Measurements from ENCODE around the gene MAGI1. TPM values are rescaled to one million over a fixed set of nuclear protein-coding genes. Genes with fewer than 3 reads are reported as not detected.

Gene MAGI1
- total and polyA plus RNA-seq, 4 donors: 9.9 to 88.1 (median 24.6) TPM

DNA sequence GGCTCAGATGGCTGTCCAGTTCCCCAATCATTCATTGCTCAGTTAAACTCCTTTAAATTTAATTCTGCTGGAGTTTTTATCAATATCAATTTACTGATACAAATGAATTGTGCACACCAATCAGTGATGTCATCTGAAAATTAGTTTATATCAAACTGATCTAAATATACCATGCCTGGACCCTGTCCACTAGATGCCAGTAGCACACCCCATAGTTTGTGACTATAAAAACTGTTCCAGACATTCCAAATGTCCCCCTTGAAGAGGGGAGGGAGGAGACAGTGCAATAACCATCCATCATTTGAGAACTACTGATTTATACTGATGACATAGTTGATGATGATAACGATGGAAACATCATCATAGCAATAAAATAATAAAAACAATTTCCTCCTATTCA lies 232.1 kb downstream of the MAGI1 start:
- DNase-seq (no peak), ATAC-seq (ENCODE audit: insufficient read depth, low FRiP score) (no peak)
- TF ChIP-seq, protein P1, sequence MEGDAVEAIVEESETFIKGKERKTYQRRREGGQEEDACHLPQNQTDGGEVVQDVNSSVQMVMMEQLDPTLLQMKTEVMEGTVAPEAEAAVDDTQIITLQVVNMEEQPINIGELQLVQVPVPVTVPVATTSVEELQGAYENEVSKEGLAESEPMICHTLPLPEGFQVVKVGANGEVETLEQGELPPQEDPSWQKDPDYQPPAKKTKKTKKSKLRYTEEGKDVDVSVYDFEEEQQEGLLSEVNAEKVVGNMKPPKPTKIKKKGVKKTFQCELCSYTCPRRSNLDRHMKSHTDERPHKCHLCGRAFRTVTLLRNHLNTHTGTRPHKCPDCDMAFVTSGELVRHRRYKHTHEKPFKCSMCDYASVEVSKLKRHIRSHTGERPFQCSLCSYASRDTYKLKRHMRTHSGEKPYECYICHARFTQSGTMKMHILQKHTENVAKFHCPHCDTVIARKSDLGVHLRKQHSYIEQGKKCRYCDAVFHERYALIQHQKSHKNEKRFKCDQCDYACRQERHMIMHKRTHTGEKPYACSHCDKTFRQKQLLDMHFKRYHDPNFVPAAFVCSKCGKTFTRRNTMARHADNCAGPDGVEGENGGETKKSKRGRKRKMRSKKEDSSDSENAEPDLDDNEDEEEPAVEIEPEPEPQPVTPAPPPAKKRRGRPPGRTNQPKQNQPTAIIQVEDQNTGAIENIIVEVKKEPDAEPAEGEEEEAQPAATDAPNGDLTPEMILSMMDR (IDR thresholded peaks at IDR 0.05; ENCODE audit: control extremely low read depth, extremely low read depth): no peak

DNA sequence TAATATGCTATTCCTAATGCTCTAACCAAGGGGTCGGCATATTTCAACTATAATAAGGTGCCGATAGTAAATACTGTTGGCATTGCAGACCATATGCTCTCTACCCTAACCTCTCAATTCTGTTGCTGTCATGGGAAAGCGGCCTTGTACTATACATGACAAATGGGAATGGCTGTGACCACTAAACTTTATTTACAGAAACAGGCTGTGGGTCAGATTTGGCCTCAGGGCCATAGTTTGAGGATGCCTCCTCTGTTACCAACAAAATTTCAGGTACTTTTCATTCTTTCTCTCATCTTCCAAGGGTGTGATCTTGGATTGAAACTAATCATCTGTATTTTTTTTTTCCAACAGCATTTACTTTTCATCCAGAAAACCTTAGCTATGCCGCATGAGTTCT lies 242.0 kb downstream of the MAGI1 start:
- Histone ChIP-seq H3K9ac (ENCODE audit: insufficient read depth in 1 of 2, low read length in 2 of 2) (no peak overlapping the region), H3K9me3 (ENCODE audit: control insufficient read depth in 4 of 4, insufficient read depth in 3 of 4, low read length in 3 of 4) (no peaks in the 10 kb centered on the region), H3K27ac (ENCODE audit: low read depth in 1 of 2, low read length in 1 of 2) (no peak overlapping the region), H3K4me3 (no peak overlapping the region), H3K27me3 (ENCODE audit: control insufficient read depth in 3 of 3, insufficient read depth in 3 of 3, low read length in 2 of 3) (no peaks in the 10 kb centered on the region), H3K36me3 (ENCODE audit: control insufficient read depth in 4 of 4, insufficient read depth in 4 of 4, low read length in 4 of 4) (no peaks in the 10 kb centered on the region), H3K4me1 (ENCODE audit: control insufficient read depth in 5 of 5, insufficient read depth in 5 of 5, low read length in 5 of 5) (peaks cover 0 to 10% (median 0%) of the 10 kb centered on the region in 5 donors)
- DNase-seq: no peak
- no peak for ATAC-seq (ENCODE audit: insufficient read depth, low FRiP score)
- whole genome bisulfite sequencing, 2 donors: 88 to 95% methylated on average over 4 of the region's 4 CpGs
- TF ChIP-seq, protein P1 (IDR thresholded peaks at IDR 0.05; ENCODE audit: control extremely low read depth, extremely low read depth): no peak

More for the DNA sequence above, 232.1 kb downstream of the MAGI1 start:
- Histone ChIP-seq H3K27ac (ENCODE audit: low read depth in 1 of 2, low read length in 1 of 2) (no peak overlapping the region), H3K9me3 (ENCODE audit: control insufficient read depth in 4 of 4, insufficient read depth in 3 of 4, low read length in 3 of 4) (no peaks in the 10 kb centered on the region), H3K36me3 (ENCODE audit: control insufficient read depth in 4 of 4, insufficient read depth in 4 of 4, low read length in 4 of 4) (no peaks in the 10 kb centered on the region), H3K9ac (ENCODE audit: insufficient read depth in 1 of 2, low read length in 2 of 2) (no peak overlapping the region), H3K4me3 (no peak overlapping the region), H3K4me1 (ENCODE audit: control insufficient read depth in 5 of 5, insufficient read depth in 5 of 5, low read length in 5 of 5) (peaks cover 0 to 15% (median 0%) of the 10 kb centered on the region in 5 donors), H3K27me3 (ENCODE audit: control insufficient read depth in 3 of 3, insufficient read depth in 3 of 3, low read length in 2 of 3) (no peaks in the 10 kb centered on the region)
- WGBS, 2 donors: 74 to 84% methylated on average over 1 of the region's 1 CpG

- DNase-seq (no peak), ATAC-seq (ENCODE audit: insufficient read depth, low FRiP score) (no peak)
- Histone ChIP-seq H3K27me3 (ENCODE audit: control insufficient read depth in 3 of 3, insufficient read depth in 3 of 3, low read length in 2 of 3) (no peaks in the 10 kb centered on the region), H3K4me1 (ENCODE audit: control insufficient read depth in 5 of 5, insufficient read depth in 5 of 5, low read length in 5 of 5) (peaks cover 0 to 10% (median 0%) of the 10 kb centered on the region in 5 donors), H3K36me3 (ENCODE audit: control insufficient read depth in 4 of 4, insufficient read depth in 4 of 4, low read length in 4 of 4) (no peaks in the 10 kb centered on the region), H3K4me3 (no peak overlapping the region), H3K9me3 (ENCODE audit: control insufficient read depth in 4 of 4, insufficient read depth in 3 of 4, low read length in 3 of 4) (no peaks in the 10 kb centered on the region), H3K27ac (ENCODE audit: low read depth in 1 of 2, low read length in 1 of 2) (no peak overlapping the region), H3K9ac (ENCODE audit: insufficient read depth in 1 of 2, low read length in 2 of 2) (no peak overlapping the region)
- WGBS, 2 donors: 96 to 97% methylated on average over 2 of the region's 2 CpGs
- TF ChIP-seq, protein P1 (IDR thresholded peaks at IDR 0.05; ENCODE audit: control extremely low read depth, extremely low read depth): no peak
These were observed 243.6 kb downstream of the MAGI1 start for GRCh38 chr3:65795166-65795565.

Data from lung (tissue), 12 donors.